HepG2 (cell line): ENCODE measurements around the gene HSD3B7. TPM values are rescaled to one million over a fixed set of nuclear protein-coding genes. Genes with fewer than 3 reads are reported as not detected.

Experiments used
- BCL6 ChIP-seq: IDR thresholded peaks from 2 replicates; pipeline ENCODE4 v1.6.1; 2016; ENCODE audit warnings: missing genetic modification reagents, missing compliant biosample characterization
- CBX5 ChIP-seq: sonication (generic); formaldehyde crosslinking; IDR thresholded peaks from 2 replicates; pipeline ENCODE4 v1.4.0; 2020; ENCODE audit warnings: missing genetic modification reagents, borderline replicate concordance
- DR1 ChIP-seq: sonication (generic); formaldehyde crosslinking; IDR thresholded peaks from 2 replicates; pipeline ENCODE4 v1.8.0; 2021; ENCODE audit warnings: mild to moderate bottlenecking, missing genetic modification reagents, inconsistent platforms
- ELF1 ChIP-seq: sonication (generic); formaldehyde crosslinking; IDR thresholded peaks from 2 replicates; pipeline ENCODE4 v1.4.0; 2020; ENCODE audit warnings: missing genetic modification reagents
- ETV5 ChIP-seq: IDR thresholded peaks from 2 replicates; pipeline ENCODE4 v1.6.1; 2018; ENCODE audit warnings: missing biosample characterization, missing genetic modification reagents, inconsistent platforms, borderline replicate concordance
- GABPB1 ChIP-seq: IDR thresholded peaks from 2 replicates; pipeline ENCODE4 v1.6.1; 2016; ENCODE audit warnings: mild to moderate bottlenecking, missing genetic modification reagents, moderate library complexity, missing compliant biosample characterization
- KDM1A ChIP-seq: IDR thresholded peaks from 2 replicates; pipeline ENCODE4 v1.6.1; 2016; ENCODE audit warnings: missing compliant biosample characterization
- KDM4B ChIP-seq: sonication (generic); formaldehyde crosslinking; IDR thresholded peaks from 2 replicates; pipeline ENCODE4 v1.4.0; 2020; ENCODE audit warnings: missing genetic modification reagents
- KLF15 ChIP-seq: sonication (generic); formaldehyde crosslinking; IDR thresholded peaks from 2 replicates; pipeline ENCODE4 v1.8.1; 2023; ENCODE audit warnings: borderline replicate concordance, mild to moderate bottlenecking, inconsistent platforms, missing genetic modification reagents, mixed read lengths
- MEF2D ChIP-seq: sonication (generic); formaldehyde crosslinking; IDR thresholded peaks from 2 replicates; pipeline ENCODE4 v1.5.1; 2020; ENCODE audit warnings: mild to moderate bottlenecking, missing genetic modification reagents
- NFATC3 ChIP-seq: sonication (generic); formaldehyde crosslinking; IDR thresholded peaks from 2 replicates; pipeline ENCODE4 v1.5.1; 2020; ENCODE audit warnings: mild to moderate bottlenecking, missing genetic modification reagents
- NFYC ChIP-seq: IDR thresholded peaks from 2 replicates; pipeline ENCODE4 v1.6.1; 2016; ENCODE audit warnings: missing genetic modification reagents, missing compliant biosample characterization
- NR1H2 ChIP-seq: sonication (generic); formaldehyde crosslinking; IDR thresholded peaks from 2 replicates; pipeline ENCODE4 v1.8.1; 2022; ENCODE audit warnings: low read depth, missing genetic modification reagents, borderline replicate concordance
- PREB ChIP-seq: sonication (generic); formaldehyde crosslinking; IDR thresholded peaks from 2 replicates; pipeline ENCODE4 v1.4.0; 2020; ENCODE audit warnings: missing genetic modification reagents
- SCMH1 ChIP-seq: sonication (generic); formaldehyde crosslinking; IDR thresholded peaks from 2 replicates; pipeline ENCODE4 v1.9.0; 2021; ENCODE audit warnings: missing genetic modification reagents, mild to moderate bottlenecking, borderline replicate concordance
- SIN3B ChIP-seq: fragments of 150-350 bp; IDR thresholded peaks from 2 replicates; pipeline ENCODE4 v1.6.1; 2014; ENCODE audit warnings: low read length
- SMAD9 ChIP-seq: sonication (generic); formaldehyde crosslinking; IDR thresholded peaks from 2 replicates; pipeline ENCODE4 v1.5.1; 2020; ENCODE audit warnings: mild to moderate bottlenecking, missing genetic modification reagents
- ZFP91 ChIP-seq: sonication (generic); formaldehyde crosslinking; IDR thresholded peaks from 2 replicates; pipeline ENCODE4 v1.9.0; 2022; ENCODE audit warnings: missing genetic modification reagents, mild to moderate bottlenecking, borderline replicate concordance
- ZGPAT ChIP-seq: IDR thresholded peaks from 2 replicates; pipeline ENCODE4 v1.6.1; 2016; ENCODE audit warnings: mild to moderate bottlenecking
- ZNF431 ChIP-seq: sonication (generic); formaldehyde crosslinking; IDR thresholded peaks from 2 replicates; pipeline ENCODE4 v1.9.0; 2022; ENCODE audit warnings: missing genetic modification reagents, low read depth, mild to moderate bottlenecking, borderline replicate concordance
- ZNF530 ChIP-seq: sonication (generic); formaldehyde crosslinking; IDR thresholded peaks from 2 replicates; pipeline ENCODE4 v1.5.0; 2020; ENCODE audit warnings: low read depth, mild to moderate bottlenecking, missing genetic modification reagents
- polyA plus RNA-seq, 8 experiments: library from polyadenylated mRNA; depleted of rRNA in 3 of 8; stranded (reverse) in 7 of 8; unstranded in 1 of 8; fragments of >200 nt; fragmentation: Illumina TruSeq in 4 of 8; extraction: Trizol in 4 of 8; gene quantifications; 2 replicates each; pipeline versions ENCODE4 v1.2.1 to v1.2.3, GENCODE V29; 2011 to 2016; ENCODE audit warnings: low read depth in 4 of 8, missing spikeins in 1 of 8, mixed read lengths in 1 of 8; ENCODE audit not compliant: insufficient read depth in 1 of 8
- total RNA-seq, 5 experiments: library from RNA; depleted of rRNA; stranded (reverse); fragments of >200 nt; fragmentation: Illumina TruSeq; extraction: Trizol; gene quantifications; 2 replicates each; pipeline ENCODE4 v1.2.3, GENCODE V29; 2016; ENCODE audit warnings: low read depth in 1 of 5
- TF ChIP-seq, protein P1 (sequence below): sonication (generic); formaldehyde crosslinking; IDR thresholded peaks from 2 replicates; pipeline ENCODE4 v1.4.0; 2020; ENCODE audit warnings: missing genetic modification reagents, borderline replicate concordance
- TF ChIP-seq, protein P2 (sequence below): IDR thresholded peaks from 2 replicates; pipeline ENCODE4 v1.6.1; 2016; ENCODE audit warnings: mild to moderate bottlenecking, missing biosample characterization, missing genetic modification reagents

Gene HSD3B7
- total and polyA plus RNA-seq, 2 of the 13 experiments (the other 11 are each of a cell fraction or from before 2014, with no cell fraction given): 32.9 to 69.7 TPM

- TF ChIP-seq MEF2D (CRISPR knock-in tag) (no peak), ELF1 (CRISPR knock-in tag) (peak; percentile 68), SCMH1 (CRISPR knock-in tag) (no peak), KLF15 (CRISPR knock-in tag) (0 out of 2 replicates have a peak, but pooled peaks have one; percentile 38), ETV5 (CRISPR knock-in tag) (peak; percentile 52; the same call in 1 of the 2 replicates), NFATC3 (CRISPR knock-in tag) (0 out of 2 replicates have a peak, but pooled peaks have one; percentile 21), ZFP91 (CRISPR knock-in tag) (no peak), KDM1A (no peak), ZNF530 (CRISPR knock-in tag) (no peak), SMAD9 (CRISPR knock-in tag) (no peak), KDM4B (CRISPR knock-in tag) (peak; percentile 67; the same call in 1 of the 2 replicates), SIN3B (0 out of 2 replicates have a peak, but pooled peaks have one; percentile 13), DR1 (CRISPR knock-in tag) (peak; percentile 22; the same call in 1 of the 2 replicates), ZNF431 (CRISPR knock-in tag) (peak; percentile 53; the same call in 1 of the 2 replicates), NFYC (0 out of 2 replicates have a peak, but pooled peaks have one; percentile 13), BCL6 (CRISPR knock-in tag) (peak; percentile 35), CBX5 (CRISPR knock-in tag) (peak; percentile 70), PREB (CRISPR knock-in tag) (0 out of 2 replicates have a peak, but pooled peaks have one; percentile 47), GABPB1 (CRISPR knock-in tag) (peak; percentile 70), ZGPAT (CRISPR knock-in tag) (no peak), NR1H2 (CRISPR knock-in tag) (0 out of 2 replicates have a peak, but pooled peaks have one; percentile 61)
- TF ChIP-seq, protein P1, sequence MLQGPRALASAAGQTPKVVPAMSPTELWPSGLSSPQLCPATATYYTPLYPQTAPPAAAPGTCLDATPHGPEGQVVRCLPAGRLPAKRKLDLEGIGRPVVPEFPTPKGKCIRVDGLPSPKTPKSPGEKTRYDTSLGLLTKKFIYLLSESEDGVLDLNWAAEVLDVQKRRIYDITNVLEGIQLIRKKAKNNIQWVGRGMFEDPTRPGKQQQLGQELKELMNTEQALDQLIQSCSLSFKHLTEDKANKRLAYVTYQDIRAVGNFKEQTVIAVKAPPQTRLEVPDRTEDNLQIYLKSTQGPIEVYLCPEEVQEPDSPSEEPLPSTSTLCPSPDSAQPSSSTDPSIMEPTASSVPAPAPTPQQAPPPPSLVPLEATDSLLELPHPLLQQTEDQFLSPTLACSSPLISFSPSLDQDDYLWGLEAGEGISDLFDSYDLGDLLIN: 0 out of 2 replicates have a peak, but pooled peaks have one; percentile 60
- TF ChIP-seq, protein P2, sequence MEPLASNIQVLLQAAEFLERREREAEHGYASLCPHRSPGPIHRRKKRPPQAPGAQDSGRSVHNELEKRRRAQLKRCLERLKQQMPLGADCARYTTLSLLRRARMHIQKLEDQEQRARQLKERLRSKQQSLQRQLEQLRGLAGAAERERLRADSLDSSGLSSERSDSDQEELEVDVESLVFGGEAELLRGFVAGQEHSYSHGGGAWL (CRISPR knock-in tag): peak; percentile 78
Observed at GRCh38 chr16:30984669-30985400, at the start of gene HSD3B7 (continued).
